GM19035 (cell line): ENCODE data around the gene PHPT1.

ENCODE experiments used
- ATAC-seq: cut with Tn5 transposase; IDR thresholded peaks from one replicate; pipeline ENCODE4 v1.9.1; 2021; ENCODE audit not compliant: unreplicated experiment

PHPT1 gene

DNA sequence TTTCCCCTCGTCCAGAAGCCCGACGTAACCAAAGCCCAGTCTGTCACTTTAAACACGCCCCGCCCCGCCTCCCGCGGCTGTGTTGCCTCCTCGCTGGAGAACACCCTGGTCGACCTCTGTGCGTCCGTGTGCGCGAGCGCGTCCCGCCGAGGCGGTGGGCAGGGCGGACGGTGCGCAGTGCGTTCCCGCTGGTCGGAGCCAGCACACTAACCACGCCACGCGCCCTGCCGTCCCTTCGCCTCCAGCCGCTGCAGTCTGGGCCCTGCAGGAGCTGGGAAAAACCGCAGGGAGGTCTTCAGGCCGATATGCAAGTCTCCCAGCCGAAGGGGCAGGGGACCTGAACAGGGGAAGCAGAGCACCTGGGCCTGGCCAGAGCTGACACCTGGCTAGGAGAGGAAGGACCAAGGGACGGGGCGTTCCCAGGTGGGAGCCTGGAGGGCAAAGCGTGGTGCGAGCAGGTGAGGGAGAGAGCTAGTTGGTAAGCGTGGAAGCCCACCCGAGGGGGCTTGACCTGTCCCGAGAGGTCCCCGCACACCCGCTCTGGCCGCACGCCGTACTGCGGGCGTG, 1.3 kb upstream of the PHPT1 start:
- ATAC-seq = peak; percentile 25

DNA sequence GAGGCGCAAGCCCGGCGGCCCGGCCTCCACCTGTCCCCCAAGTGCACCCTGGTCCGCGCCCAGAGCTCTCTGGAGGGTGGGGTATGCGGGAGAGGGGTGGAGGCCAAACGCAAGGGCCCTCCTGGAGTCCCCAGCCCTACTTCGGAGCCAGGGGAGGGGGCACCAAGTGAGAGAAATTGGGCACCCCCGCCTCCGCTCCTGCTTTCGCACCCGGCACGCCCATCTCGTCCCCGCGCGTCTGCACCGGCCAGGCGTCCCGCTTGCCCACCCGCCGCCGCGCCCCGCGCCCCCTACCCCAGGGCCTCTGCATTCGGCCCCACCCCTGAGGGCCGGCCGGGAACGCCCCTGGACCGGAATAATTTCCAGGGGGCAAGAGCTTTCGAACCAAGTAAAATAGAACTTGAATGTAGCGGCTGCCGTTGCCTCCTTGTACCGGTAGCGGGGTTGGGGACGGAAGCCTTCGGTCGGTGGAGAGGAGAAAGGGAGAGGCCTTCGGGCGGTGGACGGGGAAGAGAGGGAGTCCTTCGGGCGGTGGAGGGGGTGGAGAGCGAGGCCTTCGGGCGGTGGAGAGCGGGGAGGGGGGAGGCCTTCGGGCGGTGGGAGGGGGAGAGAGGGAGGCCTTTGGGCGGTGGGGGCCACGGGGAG, 694 bp upstream of the PHPT1 start:
- no peak for ATAC-seq

GRCh38 chr9:136849960-136850865, 1.0 kb downstream of the PHPT1 start:
- no peak for ATAC-seq

- no peak for ATAC-seq
Measured at GRCh38 chr9:136850866-136851775, 1.9 kb downstream of the PHPT1 start.

GRCh38 chr9:136851941-136852663, 2.9 kb downstream of the PHPT1 start, which contains the start of gene MAMDC4:
MAMDC4 (plus strand) TSS chr9:136852346; CDS start chr9:136852417, 71 bp downstream.
- no peak for ATAC-seq

GRCh38 chr9:136852664-136853595, 3.7 kb downstream of the PHPT1 start:
- no peak for ATAC-seq

DNA sequence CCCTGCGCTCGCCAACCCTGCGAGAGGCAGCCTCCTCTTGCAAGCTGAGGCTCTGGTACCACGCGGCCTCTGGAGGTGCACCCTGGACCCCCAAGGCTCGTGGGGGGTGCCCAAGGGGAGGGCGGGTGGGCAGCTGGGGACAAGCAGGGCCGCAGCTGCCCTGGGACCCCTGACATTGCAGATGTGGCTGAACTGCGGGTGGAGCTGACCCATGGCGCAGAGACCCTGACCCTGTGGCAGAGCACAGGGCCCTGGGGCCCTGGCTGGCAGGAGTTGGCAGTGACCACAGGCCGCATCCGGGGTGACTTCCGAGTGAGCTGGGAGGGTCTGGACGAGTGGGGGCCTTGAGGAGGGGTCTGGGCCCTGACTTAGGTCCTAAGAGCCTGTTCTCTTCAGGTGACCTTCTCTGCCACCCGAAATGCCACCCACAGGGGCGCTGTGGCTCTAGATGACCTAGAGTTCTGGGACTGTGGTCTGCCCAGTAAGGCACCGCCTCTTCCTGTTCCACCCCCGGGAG, 4.4 kb downstream of the PHPT1 start:
- no peak for ATAC-seq

DNA sequence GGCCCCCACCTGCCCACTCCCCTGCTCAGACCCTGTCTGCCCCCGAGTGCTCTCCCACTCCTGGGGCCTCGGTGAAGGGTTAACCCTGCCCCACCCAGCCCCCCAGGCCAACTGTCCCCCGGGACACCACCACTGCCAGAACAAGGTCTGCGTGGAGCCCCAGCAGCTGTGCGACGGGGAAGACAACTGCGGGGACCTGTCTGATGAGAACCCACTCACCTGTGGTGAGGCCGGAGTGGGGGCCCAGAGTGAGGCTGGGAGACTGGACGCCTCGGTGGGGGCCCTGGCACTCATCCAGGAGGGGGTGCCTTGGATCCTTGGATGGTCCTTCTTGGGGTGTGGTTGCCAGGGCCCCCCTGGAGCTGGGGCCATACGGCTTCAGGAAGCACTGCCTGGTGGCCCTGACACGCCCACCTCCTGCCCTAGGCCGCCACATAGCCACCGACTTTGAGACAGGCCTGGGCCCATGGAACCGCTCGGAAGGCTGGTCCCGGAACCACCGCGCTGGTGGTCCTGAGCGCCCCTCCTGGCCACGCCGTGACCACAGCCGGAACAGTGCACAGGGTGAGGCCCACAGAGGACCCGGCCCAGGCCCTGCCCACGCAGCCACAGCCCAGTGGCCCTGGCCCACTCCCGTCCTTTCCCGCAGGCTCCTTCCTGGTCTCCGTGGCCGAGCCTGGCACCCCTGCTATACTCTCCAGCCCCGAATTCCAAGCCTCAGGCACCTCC, 5.1 kb downstream of the PHPT1 start:
- ATAC-seq = no peak

DNA sequence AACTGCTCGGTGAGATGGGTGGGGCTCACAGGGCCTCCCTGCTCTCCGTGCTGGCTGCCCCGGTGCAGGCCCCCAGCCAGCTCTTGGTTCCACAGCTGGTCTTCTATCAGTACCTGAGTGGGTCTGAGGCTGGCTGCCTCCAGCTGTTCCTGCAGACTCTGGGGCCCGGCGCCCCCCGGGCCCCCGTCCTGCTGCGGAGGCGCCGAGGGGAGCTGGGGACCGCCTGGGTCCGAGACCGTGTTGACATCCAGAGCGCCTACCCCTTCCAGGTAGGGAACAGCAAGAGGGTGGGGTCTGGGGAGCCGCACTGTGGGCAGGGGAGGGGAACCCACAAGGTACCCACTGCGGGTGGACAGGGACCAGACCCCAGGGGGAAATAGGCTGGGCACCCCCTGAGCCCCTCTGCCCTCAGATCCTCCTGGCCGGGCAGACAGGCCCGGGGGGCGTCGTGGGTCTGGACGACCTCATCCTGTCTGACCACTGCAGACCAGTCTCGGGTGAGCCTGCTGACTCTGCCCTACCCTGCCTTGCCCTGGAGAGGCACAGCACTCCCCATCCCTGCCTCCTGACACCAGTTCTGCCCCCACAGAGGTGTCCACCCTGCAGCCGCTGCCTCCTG, 5.7 kb downstream of the PHPT1 start:
- no peak for ATAC-seq

DNA sequence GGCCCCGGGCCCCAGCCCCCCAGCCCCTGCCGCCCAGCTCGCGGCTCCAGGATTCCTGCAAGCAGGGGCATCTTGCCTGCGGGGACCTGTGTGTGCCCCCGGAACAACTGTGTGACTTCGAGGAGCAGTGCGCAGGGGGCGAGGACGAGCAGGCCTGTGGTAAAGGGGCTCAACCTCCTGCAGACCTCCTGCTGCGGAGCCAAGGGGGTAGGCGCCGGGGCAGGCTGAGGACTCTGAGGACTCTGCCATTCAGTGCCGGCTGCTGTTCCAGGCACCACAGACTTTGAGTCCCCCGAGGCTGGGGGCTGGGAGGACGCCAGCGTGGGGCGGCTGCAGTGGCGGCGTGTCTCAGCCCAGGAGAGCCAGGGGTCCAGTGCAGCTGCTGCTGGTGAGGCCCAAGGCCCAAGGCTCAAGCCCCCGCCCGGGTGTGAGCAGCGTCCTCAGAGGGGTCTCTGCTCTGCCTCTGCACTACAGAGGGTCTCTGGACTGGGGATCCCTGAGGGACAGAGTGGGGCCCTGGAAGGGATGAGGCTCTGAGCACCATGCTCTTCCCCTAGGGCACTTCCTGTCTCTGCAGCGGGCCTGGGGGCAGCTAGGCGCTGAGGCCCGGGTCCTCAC, 6.4 kb downstream of the PHPT1 start:
- ATAC-seq = no peak

DNA sequence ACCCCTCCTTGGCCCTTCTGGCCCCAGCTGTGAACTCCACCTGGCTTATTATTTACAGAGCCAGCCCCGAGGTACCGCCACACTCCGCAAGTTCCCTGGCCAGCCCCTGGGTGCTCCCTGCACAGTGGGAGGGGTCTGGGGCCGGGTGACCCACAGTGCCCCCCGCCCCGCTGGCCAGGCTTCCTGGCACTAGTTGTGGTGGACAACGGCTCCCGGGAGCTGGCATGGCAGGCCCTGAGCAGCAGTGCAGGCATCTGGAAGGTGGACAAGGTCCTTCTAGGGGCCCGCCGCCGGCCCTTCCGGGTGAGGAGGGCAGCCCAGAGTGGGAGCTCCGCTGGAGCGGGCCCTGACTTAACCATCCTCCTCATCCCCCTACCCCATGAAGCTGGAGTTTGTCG, 6.9 kb downstream of the PHPT1 start:
- ATAC-seq = no peak

- ATAC-seq = no peak
Measured at GRCh38 chr9:136856541-136857141, 7.4 kb downstream of the PHPT1 start.

DNA sequence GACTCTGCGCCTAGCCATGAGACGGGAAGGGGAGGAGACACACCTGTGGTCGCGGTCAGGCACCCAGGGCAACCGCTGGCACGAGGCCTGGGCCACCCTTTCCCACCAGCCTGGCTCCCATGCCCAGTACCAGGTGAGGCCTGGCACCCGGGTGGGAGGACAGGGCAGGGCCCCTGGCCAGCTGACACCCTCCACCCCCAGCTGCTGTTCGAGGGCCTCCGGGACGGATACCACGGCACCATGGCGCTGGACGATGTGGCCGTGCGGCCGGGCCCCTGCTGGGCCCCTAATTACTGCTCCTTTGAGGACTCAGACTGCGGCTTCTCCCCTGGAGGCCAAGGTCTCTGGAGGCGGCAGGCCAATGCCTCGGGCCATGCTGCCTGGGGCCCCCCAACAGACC, 8.0 kb downstream of the PHPT1 start:
- no peak for ATAC-seq

GRCh38 chr9:136857581-136858412, 8.6 kb downstream of the PHPT1 start:
- no peak for ATAC-seq

DNA sequence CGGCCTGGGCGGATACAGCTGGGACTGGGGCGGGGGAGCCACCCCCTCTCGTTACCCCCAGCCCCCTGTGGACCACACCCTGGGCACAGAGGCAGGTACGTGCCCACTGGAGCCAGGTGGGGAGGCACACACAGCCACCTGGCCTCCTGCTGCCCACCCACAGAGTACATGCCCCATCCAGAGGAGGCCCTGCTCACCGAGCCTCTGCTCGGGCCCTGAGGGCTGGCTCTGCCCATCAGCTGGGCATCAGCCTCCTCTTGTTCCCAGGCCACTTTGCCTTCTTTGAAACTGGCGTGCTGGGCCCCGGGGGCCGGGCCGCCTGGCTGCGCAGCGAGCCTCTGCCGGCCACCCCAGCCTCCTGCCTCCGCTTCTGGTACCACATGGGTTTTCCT, 9.2 kb downstream of the PHPT1 start:
- no peak for ATAC-seq
